HEK293T (cell line): Measurements from ENCODE around the gene LAGE3.

Experiments
- CTCF ChIA-PET: fragments of 350-600 bp; formaldehyde crosslinking; extraction: SDS; loops from one replicate; lab custom pipeline; 2021; ENCODE audit warnings: antibody characterized with exemption, inconsistent platforms; lab: Yijun Ruan, JAX
- POLR2A ChIA-PET: fragments of 350-600 bp; formaldehyde crosslinking; extraction: SDS; loops from one replicate; lab custom pipeline; 2020; ENCODE audit warnings: antibody characterized with exemption, inconsistent platforms; lab: Yijun Ruan, JAX
- DNase-seq: peaks from one replicate; pipeline ENCODE4 v3.0.0; 2012; ENCODE audit warnings: mixed read lengths; ENCODE audit errors: extremely low spot score
- CTBP1 ChIP-seq: fragments of 450-650 bp; IDR thresholded peaks from 2 replicates; pipeline ENCODE4 v1.6.1; 2016; ENCODE audit warnings: borderline replicate concordance
- FOXK2 ChIP-seq: fragments of 450-650 bp; IDR thresholded peaks from 2 replicates; pipeline ENCODE4 v1.6.1; 2016; ENCODE audit warnings: mild to moderate bottlenecking
- FOXM1 ChIP-seq: fragments of 450-650 bp; IDR thresholded peaks from 2 replicates; pipeline ENCODE4 v1.6.1; 2017; ENCODE audit warnings: mild to moderate bottlenecking, borderline replicate concordance
- L3MBTL2 ChIP-seq: fragments of 450-650 bp; conservative IDR thresholded peaks from 2 replicates; pipeline ENCODE4 v1.6.1; 2016; ENCODE audit warnings: mild to moderate bottlenecking
- LEF1 ChIP-seq: fragments of 450-650 bp; IDR thresholded peaks from 2 replicates; pipeline ENCODE4 v1.6.1; 2017; ENCODE audit warnings: mild to moderate bottlenecking, borderline replicate concordance
- NFRKB ChIP-seq: fragments of 450-650 bp; IDR thresholded peaks from 2 replicates; pipeline ENCODE4 v1.6.1; 2016; ENCODE audit warnings: mild to moderate bottlenecking, moderate library complexity
- TF ChIP-seq, protein P1 (sequence below): fragments of 450-650 bp; IDR thresholded peaks from 2 replicates; pipeline ENCODE4 v1.6.1; 2016

Gene LAGE3

DNA sequence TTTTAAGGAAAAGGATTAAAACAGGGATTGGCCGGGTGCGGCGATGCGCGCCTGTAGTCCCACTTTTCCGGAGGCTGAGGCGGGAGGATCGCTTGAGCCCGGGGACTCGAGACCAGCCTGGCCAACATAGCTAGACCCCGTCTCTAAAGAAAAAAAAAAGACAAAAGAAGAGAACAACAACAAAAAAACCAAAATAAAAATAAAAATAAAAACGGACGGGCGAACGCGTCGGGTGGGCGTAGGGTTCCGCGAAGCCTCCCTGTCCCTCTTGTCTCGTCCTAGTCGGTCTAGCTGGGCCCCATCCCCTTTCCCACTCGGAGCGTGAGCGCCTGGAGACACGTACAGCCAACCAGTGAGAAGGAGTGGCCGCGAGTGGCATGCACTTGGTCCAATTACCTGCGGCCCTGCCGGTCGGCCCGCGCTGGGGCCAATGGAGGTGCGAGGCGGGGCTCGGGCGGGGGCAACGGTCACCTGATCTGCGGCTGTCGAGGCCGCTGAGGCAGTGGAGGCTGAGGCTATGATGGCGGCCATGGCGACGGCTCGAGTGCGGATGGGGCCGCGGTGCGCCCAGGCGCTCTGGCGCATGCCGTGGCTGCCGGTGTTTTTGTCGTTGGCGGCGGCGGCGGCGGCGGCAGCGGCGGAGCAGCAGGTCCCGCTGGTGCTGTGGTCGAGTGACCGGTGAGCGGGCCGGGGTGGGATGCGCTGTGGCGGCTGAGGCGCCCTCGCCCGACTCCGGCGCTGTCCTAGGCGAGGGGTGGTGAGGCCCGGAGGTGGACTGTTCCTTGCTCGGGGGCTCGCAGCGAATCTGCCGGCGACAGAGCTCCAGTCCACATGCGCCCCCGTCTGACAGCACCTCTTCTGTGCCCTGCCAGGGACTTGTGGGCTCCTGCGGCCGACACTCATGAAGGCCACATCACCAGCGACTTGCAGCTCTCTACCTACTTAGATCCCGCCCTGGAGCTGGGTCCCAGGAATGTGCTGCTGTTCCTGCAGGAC is 50.6 kb downstream of the LAGE3 start, which contains the start of gene ATP6AP1:
Gene ATP6AP1, plus strand, starts transcription at position 502 of the 996 bp plus-strand sequence. Its CDS starts 16 bp downstream, at position 518.
- ChIA-PET POLR2A (interaction anchor here (0.6 to 2.4 kb wide), 10 partner anchors 10 to 99 kb away, joined by 3 to 14 read pairs (median 4); partner anchors contain the start of genes FAM50A, RPL10, SLC10A3 and TAFAZZIN), CTCF (interaction anchor here (0.6 to 1.7 kb wide), 3 partner anchors 24 to 99 kb away, joined by 3 to 5 read pairs (median 4); no protein-coding TSS in a partner anchor)
- DNase-seq: peak; percentile 95

More for the DNA sequence above, 50.6 kb downstream of the LAGE3 start, which contains the start of gene ATP6AP1:
- no peak for TF ChIP-seq LEF1
- TF ChIP-seq FOXK2: no peak
- no peak for TF ChIP-seq CTBP1
- no peak for TF ChIP-seq NFRKB
- no peak for TF ChIP-seq FOXM1
- peak; percentile 85 for TF ChIP-seq L3MBTL2
- TF ChIP-seq, protein P1, sequence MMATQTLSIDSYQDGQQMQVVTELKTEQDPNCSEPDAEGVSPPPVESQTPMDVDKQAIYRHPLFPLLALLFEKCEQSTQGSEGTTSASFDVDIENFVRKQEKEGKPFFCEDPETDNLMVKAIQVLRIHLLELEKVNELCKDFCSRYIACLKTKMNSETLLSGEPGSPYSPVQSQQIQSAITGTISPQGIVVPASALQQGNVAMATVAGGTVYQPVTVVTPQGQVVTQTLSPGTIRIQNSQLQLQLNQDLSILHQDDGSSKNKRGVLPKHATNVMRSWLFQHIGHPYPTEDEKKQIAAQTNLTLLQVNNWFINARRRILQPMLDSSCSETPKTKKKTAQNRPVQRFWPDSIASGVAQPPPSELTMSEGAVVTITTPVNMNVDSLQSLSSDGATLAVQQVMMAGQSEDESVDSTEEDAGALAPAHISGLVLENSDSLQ: peak; percentile 100
